ENCODE results near the gene MROH8.

DNA sequence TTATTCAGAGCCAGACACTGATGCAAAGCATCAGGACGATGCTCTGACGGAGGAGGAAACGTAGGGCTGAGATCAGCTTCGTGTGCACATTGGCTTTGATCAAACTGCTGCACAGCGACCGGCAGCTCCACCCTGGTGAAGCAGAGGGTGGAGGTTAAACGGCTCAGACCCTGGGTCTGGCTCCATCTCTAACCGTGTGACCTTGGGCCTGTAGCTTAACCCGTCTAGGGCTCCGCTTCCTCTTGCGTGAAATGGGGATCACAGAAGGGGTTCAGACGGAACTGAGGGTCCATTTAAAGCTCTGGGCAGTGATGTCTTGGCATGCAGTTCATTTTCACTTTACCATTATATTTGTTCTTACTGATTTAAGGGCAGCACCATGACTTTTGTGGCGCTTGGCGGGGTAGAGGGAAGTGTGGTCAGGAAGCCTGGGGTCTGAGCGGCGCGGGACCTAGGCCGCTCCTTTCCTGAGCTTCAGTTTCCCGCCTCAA lies 84.2 kb downstream of the MROH8 start:
- TF ChIP-seq EZH2phosphoT487 (IDR thresholded peaks at IDR 0.05; ENCODE audit: low read length) (no peak), CTCF (IDR thresholded peaks at IDR 0.05; ENCODE audit: low read length) (no peak)
